B cell (primary cell): ENCODE data around the gene SYNE1.

Source experiments
- CTCF ChIP-seq: fragments of 200-600 bp; IDR thresholded peaks from one replicate; pipeline ENCODE4 v1.8.0; 2022; ENCODE audit warnings: antibody characterized with exemption, mild to moderate bottlenecking
- EZH2 ChIP-seq: IDR thresholded peaks from 2 replicates; pipeline ENCODE4 v1.6.1; 2012; ENCODE audit warnings: borderline replicate concordance, low read depth, mild to moderate bottlenecking, moderate library complexity, low read length; ENCODE audit not compliant: insufficient read depth, poor library complexity, severe bottlenecking

DNA sequence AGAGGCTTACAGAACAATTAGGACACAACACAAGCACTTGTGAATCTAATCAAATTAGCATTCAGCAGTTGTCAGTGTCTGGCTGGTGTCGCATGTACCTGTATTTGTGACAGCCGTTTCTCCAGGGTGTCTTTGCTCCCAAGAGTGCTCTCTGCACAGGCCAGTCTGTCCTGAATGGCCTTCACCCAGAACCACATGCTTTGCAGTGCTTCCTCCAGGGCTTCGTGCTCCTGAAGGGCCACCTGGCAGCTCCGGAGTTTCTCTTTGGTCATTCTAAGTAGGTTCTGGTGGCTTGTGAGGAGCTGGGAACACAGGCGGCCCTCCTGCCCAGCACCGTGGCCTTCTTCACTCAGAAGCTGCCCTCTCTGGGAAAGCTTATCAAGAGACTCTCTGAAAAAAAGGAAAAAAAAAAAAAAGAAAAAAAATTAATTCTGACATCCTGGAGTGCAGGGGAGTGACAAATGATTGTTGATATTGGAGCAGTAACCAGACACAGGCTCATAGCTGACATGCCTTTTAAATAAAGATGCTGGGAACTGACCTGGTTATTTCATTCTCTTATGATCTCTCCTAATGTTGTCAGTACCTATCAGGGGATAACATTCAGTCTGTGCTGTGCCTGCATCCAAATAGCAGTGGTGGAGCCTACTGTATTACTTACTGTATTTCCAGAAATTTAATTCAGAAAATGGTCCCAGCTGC, 245.8 kb downstream of the SYNE1 start:
- no peak for TF ChIP-seq CTCF
- no peak for TF ChIP-seq EZH2
